Large intestine (tissue), 3 donors: ENCODE results near the gene PTPRD. TPM values are rescaled to one million over a fixed set of nuclear protein-coding genes. Genes with fewer than 3 reads are reported as not detected.
"Not testable (repeated sequence)": the region's sequence is repeated elsewhere in the genome, so short reads cannot be mapped to it uniquely, and the experiment has no call there.

Experiments used
- DNase-seq, 2 donors: peaks; one replicate each; pipeline versions ENCODE4 v3.0.0 to v3.0.0-alpha.2; 2013
- H3K27ac ChIP-seq: one replicate; pipeline ENCODE4 v1.5.1; 2013; ENCODE audit warnings: low read length
- H3K27me3 ChIP-seq: 2 replicates; pipeline ENCODE4 v1.6.1; 2013; ENCODE audit warnings: low read length; ENCODE audit not compliant: control insufficient read depth, insufficient read depth
- H3K36me3 ChIP-seq: 2 replicates; pipeline ENCODE4 v1.6.1; 2013; ENCODE audit warnings: low read length; ENCODE audit not compliant: control insufficient read depth, insufficient read depth
- H3K4me1 ChIP-seq: one replicate; pipeline ENCODE4 v1.6.1; 2013; ENCODE audit warnings: low read length; ENCODE audit not compliant: control insufficient read depth, insufficient read depth
- H3K4me3 ChIP-seq: one replicate; pipeline ENCODE4 v1.5.1; 2013; ENCODE audit warnings: low read length
- H3K9me3 ChIP-seq: one replicate; pipeline ENCODE4 v1.6.1; 2013; ENCODE audit warnings: mild to moderate bottlenecking, low read depth, low read length, moderate library complexity; ENCODE audit not compliant: control insufficient read depth
- WGBS: methylation state at CpG from one replicate; pipeline ENCODE4 v1.1.5; 2013; ENCODE audit warnings: low lambda C conversion rate; ENCODE audit not compliant: insufficient coverage; 5-methylcytosine and 5-hydroxymethylcytosine counted together
- polyA plus RNA-seq: library from polyadenylated mRNA; unstranded; fragments of 120-200 nt; gene quantifications from one replicate; pipeline ENCODE4 v1.2.1, GENCODE V29; 2013

The PTPRD gene
- polyA plus RNA-seq, 1 donor, result 12.0 TPM

DNA sequence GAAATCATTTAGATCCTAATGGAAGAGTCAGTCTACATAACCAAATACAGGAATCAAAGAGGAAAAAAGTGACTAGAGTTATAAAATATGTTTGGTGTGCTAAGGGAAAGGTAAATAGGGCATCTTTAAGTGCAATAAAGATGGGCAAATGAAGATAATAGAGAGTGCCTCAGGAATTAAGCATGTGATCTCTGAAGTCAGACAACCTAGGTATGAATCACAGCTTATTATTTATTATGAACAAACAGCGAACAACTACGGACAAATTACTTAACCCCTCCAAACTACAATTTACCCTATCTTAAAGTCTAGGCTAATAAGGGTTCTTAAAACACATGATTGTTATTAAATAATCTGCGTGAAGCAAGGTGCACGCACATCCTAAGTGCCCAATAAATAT lies 1903.1 kb downstream of the PTPRD start:
- Histone ChIP-seq H3K27ac (no peak overlapping the region), H3K36me3 (no peaks in the 10 kb centered on the region), H3K9me3 (no peaks in the 10 kb centered on the region), H3K27me3 (no peaks in the 10 kb centered on the region), H3K4me3 (no peak overlapping the region), H3K4me1 (no peaks in the 10 kb centered on the region)
- WGBS, result no CpG with 5 or more reads among the region's 4 CpGs
- no peak for DNase-seq

DNA sequence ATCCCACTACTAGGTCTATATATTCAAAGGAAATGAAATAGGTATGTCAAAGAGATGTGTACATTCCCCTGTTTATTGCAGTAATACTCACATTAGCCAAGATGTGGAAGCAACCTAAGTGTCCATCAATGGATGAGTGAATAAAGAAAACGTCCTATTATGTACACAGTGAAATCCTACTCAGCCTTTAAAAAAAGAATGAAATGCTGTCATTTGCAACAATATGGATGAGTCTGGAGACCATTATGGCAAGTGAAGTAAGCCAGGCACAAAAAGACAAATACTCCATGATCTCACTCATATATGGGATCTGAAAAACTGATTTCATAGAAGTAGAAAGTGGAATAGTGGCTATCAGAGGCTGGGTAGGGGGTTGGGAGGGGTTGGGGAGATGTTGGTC lies 1904.1 kb downstream of the PTPRD start:
- H3K36me3 ChIP-seq, result no peaks in the 10 kb centered on the region
- 71% methylated on average over 1 of the region's 1 CpG for WGBS
- H3K27me3 ChIP-seq, result no peaks in the 10 kb centered on the region
- H3K4me1 ChIP-seq, result no peaks in the 10 kb centered on the region
- H3K27ac ChIP-seq, result no peak overlapping the region
- no peak for DNase-seq
- H3K9me3 ChIP-seq, result no peaks in the 10 kb centered on the region
- no peak overlapping the region for H3K4me3 ChIP-seq

DNA sequence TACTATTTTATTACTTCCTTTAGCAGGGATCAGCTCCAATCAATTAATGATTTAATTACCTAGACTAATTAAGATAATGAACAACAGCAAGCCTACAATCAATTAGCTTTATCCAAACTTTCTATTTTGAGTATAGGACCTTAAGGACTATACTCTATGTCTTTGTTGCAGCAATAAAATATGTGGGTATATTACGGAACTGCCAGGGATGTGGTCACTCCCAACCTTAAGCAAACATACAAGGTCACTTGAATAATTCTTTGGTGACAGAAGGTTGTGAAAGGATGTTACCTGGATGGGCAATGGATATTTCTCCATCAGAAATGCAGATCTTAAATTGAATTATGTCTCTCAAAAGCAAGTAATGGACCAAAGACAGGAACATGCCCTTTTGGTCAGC lies 1905.8 kb downstream of the PTPRD start:
- H3K27ac ChIP-seq, result no peak overlapping the region
- no peaks in the 10 kb centered on the region for H3K4me1 ChIP-seq
- no peaks in the 10 kb centered on the region for H3K9me3 ChIP-seq
- no peak overlapping the region for H3K4me3 ChIP-seq
- no peaks in the 10 kb centered on the region for H3K36me3 ChIP-seq
- DNase-seq, result no peak
- no CpG with 5 or more reads among the region's 1 CpG for WGBS
- H3K27me3 ChIP-seq, result no peaks in the 10 kb centered on the region

DNA sequence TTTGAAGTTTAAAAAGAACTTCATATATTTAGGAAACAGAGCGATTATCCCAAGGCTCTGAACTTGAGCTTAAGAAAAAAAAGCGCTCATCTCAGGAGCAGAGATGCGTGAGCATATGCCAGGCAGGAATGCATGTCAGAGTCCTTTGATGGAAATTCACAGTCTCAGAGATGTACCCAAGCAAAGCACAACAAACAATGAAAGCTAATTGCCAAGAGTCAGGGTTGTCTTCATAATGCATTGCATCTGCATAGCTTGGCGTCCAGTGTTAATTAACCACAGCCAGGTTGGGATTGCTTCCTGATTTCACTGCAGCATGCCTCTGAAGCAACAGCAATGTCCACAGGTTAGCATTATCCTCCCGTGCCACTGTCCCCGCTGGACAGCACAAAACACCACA lies 1906.3 kb downstream of the PTPRD start:
- Histone ChIP-seq H3K4me1 (no peaks in the 10 kb centered on the region), H3K4me3 (no peak overlapping the region), H3K36me3 (no peaks in the 10 kb centered on the region), H3K9me3 (no peaks in the 10 kb centered on the region), H3K27me3 (no peaks in the 10 kb centered on the region), H3K27ac (no peak overlapping the region)
- 100% methylated on average over 1 of the region's 6 CpGs for WGBS
- no peak for DNase-seq

DNA sequence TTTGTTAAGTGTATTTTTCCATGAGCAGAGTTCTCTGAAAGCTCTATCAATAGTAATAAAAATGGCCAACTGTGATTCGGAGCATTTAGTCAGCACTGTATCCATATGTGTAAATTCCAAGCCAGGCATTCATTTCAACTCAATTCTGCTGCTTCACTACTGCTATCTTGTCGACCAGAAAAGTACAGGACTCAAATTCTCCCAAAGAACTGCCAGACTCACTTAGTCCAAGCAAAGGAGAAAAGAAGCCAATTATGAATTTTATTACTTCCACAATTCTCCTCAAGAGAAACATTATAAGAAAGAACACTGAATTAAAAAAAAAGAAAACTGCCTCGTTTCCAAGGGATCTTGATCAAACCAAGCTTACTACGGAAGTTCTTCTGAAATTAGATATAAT lies 1906.9 kb downstream of the PTPRD start:
- DNase-seq, result no peak
- Histone ChIP-seq H3K27me3 (no peaks in the 10 kb centered on the region), H3K36me3 (no peaks in the 10 kb centered on the region), H3K4me1 (no peaks in the 10 kb centered on the region), H3K9me3 (no peaks in the 10 kb centered on the region), H3K27ac (no peak overlapping the region), H3K4me3 (no peak overlapping the region)
- WGBS, result 92% methylated on average over 3 of the region's 4 CpGs

DNA sequence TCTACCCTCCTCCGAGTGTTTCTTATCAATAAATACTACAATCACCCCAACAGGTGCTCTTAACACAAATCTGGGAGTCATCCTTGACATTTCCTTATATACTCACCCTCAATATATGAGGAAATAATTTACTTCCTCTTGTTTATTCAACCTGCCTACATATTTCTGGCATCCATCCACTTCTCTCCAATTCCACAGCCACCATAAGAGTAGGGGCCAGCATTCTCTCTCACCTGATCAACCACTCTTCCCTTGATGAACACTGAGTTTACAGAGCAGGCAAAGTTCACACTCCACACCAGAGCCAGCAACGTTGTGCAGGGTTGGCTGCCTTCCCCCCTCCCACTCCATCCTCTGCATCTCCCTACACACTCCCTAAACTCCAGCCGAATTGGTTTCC lies 1908.9 kb downstream of the PTPRD start:
- H3K4me1 ChIP-seq, result no peaks in the 10 kb centered on the region
- no peak for DNase-seq
- no peaks in the 10 kb centered on the region for H3K9me3 ChIP-seq
- H3K4me3 ChIP-seq, result no peak overlapping the region
- no peak overlapping the region for H3K27ac ChIP-seq
- H3K36me3 ChIP-seq, result no peaks in the 10 kb centered on the region
- 80% methylated on average over 1 of the region's 3 CpGs for WGBS
- H3K27me3 ChIP-seq, result no peaks in the 10 kb centered on the region

DNA sequence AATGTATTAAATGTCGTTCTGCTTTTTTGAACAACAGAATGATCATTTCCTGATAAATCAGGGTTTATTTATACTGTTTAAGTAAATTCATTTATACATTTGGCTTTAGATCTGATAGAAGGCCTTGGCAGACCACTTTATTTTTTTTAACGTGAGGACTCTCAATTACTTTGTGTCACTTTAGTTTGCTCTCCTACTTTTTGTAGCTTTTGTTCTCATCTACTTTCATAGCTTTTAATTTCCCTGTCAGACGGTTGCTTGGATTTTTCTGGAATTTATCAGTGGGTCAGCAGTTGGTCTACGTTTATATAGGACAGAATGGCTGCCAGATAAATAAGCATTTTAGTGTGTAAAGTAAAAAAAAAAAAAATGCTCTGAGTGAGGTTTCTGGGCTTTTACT lies 1910.9 kb downstream of the PTPRD start:
- Histone ChIP-seq H3K27ac (no peak overlapping the region), H3K36me3 (no peaks in the 10 kb centered on the region), H3K4me1 (no peaks in the 10 kb centered on the region), H3K9me3 (no peaks in the 10 kb centered on the region), H3K4me3 (no peak overlapping the region), H3K27me3 (no peaks in the 10 kb centered on the region)
- no peak for DNase-seq
- WGBS, result 73% methylated on average over 3 of the region's 4 CpGs

DNA sequence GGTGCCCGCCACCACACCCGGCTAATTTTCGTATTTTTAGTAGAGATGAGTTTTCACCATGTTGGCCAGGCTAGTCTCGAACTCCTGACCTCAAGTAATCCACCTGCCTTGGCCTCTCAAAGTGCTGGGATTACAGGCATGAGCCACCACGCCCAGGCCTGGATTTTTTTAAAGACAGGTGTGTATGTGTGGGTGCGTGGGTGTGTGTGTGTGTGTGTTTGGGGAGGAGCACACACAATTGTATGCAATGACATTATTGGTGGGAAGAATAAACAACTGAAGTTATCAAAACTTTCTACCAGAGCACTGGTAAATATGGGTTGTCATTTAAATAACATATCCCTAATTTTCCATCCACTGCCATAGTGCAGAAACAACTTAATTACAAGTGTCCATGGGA lies 1915.2 kb downstream of the PTPRD start:
- WGBS, result no CpG with 5 or more reads among the region's 6 CpGs
- not testable (repeated sequence) for H3K27ac ChIP-seq, DNase-seq, H3K27me3 ChIP-seq, H3K9me3 ChIP-seq, H3K4me3 ChIP-seq, H3K36me3 ChIP-seq, H3K4me1 ChIP-seq

DNA sequence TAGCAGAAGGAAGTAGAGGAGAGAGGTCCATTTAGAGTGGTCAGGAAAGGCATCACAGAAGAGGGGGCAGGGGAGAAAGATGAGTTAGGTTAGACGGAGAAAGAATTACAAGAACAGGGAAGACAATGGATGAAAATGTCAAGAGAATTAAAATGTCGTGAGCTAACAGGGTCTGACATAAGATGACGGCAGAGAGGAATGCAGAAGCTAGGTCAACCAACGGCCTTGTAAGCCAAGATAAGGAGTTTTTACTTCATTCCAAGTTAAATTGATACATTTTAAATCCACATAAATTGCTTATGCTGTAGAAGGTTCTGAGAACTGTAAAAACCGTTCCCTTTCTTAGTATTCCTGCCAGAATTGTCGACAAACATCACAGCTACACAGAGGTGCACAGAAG lies 1916.3 kb downstream of the PTPRD start:
- H3K27me3 ChIP-seq, result no peaks in the 10 kb centered on the region
- no peak for DNase-seq
- WGBS, result 91% methylated on average over 1 of the region's 6 CpGs
- no peaks in the 10 kb centered on the region for H3K36me3 ChIP-seq
- H3K27ac ChIP-seq, result no peak overlapping the region
- no peaks in the 10 kb centered on the region for H3K4me1 ChIP-seq
- no peaks in the 10 kb centered on the region for H3K9me3 ChIP-seq
- no peak overlapping the region for H3K4me3 ChIP-seq

DNA sequence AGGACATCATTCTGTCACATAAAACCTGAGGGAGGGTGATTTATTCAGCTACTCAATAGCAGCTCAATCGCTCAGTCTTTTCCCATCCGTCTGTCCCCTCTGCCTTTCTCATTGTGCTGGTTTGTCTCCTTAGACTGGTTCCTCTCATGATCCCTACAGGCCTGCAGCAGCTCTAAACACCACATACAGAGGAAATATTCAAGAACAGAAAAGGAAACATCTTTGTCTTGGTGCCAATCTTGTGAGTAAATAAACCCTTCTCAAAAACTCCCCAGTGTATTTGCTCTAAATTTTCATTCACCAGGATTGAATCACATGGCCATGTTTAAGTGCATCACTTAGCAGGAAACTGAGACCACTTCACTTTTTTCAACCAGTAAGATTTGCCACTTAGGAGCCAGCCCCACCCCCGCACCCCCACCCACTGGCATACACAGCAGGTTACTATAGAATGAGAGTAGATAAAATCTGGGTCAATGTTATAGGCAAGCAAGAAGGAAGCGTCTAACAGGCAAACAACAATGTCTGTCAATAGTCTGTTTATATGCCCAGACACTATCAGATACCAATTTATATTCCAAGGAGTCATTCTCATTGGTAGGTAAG lies 1917.7 kb downstream of the PTPRD start:
- no peaks in the 10 kb centered on the region for H3K27me3 ChIP-seq
- no peaks in the 10 kb centered on the region for H3K36me3 ChIP-seq
- no peak overlapping the region for H3K27ac ChIP-seq
- 62% methylated on average over 2 of the region's 4 CpGs for WGBS
- no peaks in the 10 kb centered on the region for H3K4me1 ChIP-seq
- H3K9me3 ChIP-seq, result no peaks in the 10 kb centered on the region
- no peak for DNase-seq
- no peak overlapping the region for H3K4me3 ChIP-seq

DNA sequence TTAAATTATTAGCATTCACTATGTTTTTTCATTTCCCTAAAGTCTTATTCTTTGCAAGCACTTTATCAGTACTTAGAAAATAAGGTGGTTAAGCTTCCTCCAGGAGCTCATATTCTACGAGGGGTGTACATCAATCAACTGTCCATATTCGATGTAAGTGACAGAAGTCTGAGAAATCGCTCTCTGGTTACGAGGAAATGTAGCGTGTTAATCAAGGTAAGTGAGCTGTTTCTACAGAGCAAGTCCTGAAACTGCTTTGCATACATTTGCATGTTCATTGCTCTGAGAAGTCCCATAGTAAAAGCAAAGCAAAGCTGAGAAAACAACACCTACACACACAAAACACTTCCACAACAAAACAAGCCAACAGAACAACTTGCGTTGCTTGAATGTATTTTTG lies 1919.3 kb downstream of the PTPRD start:
- H3K4me1 ChIP-seq, result no peaks in the 10 kb centered on the region
- no peak for DNase-seq
- no peaks in the 10 kb centered on the region for H3K27me3 ChIP-seq
- no peak overlapping the region for H3K4me3 ChIP-seq
- no peaks in the 10 kb centered on the region for H3K36me3 ChIP-seq
- no peak overlapping the region for H3K27ac ChIP-seq
- 80% methylated on average over 1 of the region's 6 CpGs for WGBS
- no peaks in the 10 kb centered on the region for H3K9me3 ChIP-seq
